Right lobe of liver (tissue), 6 donors: ENCODE measurements around the gene PPP2R5C. TPM values are rescaled to one million over a fixed set of nuclear protein-coding genes. Genes with fewer than 3 reads are reported as not detected.
"Not testable (repeated sequence)": the region's sequence is repeated elsewhere in the genome, so short reads cannot be mapped to it uniquely, and the experiment has no call there.

ENCODE experiments used
- ATAC-seq, 4 donors: fragments of 200-7000 bp; cut with Tn5 transposase; one replicate each; pipeline ENCODE4 v1.9.1; 2020; ENCODE audit warnings: mild to moderate bottlenecking in 4 of 4, moderate library complexity in 4 of 4
- DNase-seq, 3 donors: peaks; one replicate each; pipeline ENCODE4 v3.0.0-alpha.2; 2020
- H3K27ac ChIP-seq, 3 donors: fragments of 200-600 bp; one replicate each; pipeline ENCODE4 v1.8.0; 2022
- H3K27me3 ChIP-seq, 2 donors: fragments of 200-600 bp; one replicate each; pipeline ENCODE4 v1.8.0; 2022
- H3K36me3 ChIP-seq, 4 donors: fragments of 200-600 bp; sonication (generic) in 1 of 4; one replicate each; pipeline versions ENCODE4 v1.5.1 to v1.8.0; 2017 to 2022; ENCODE audit warnings: control low read depth in 1 of 4
- H3K4me1 ChIP-seq, 4 donors: fragments of 200-600 bp; sonication (generic) in 1 of 4; one replicate each; pipeline versions ENCODE4 v1.5.1 to v1.8.0; 2017 to 2022; ENCODE audit warnings: control low read depth in 1 of 4
- H3K4me3 ChIP-seq, 3 donors: fragments of 200-600 bp; one replicate each; pipeline ENCODE4 v1.8.0; 2022
- H3K9me3 ChIP-seq, 4 donors: fragments of 200-600 bp; sonication (generic) in 1 of 4; one replicate each; pipeline versions ENCODE4 v1.5.1 to v1.8.0; 2017 to 2022; ENCODE audit warnings: control low read depth in 1 of 4
- POLR2A ChIP-seq: fragments of 450-650 bp; IDR thresholded peaks from one replicate; pipeline ENCODE4 v1.6.1; 2017; ENCODE audit warnings: antibody characterized with exemption, mild to moderate bottlenecking
- WGBS: methylation state at CpG from one replicate; pipeline ENCODE4 v1.1.6; 2018; ENCODE audit warnings: low coverage, low lambda C conversion rate; ENCODE audit not compliant: insufficient coverage; ENCODE audit errors: missing lambda C conversion rate; 5-methylcytosine and 5-hydroxymethylcytosine counted together
- intact Hi-C, 2 donors: fragments of 100-400 bp; cut with DNase I; formaldehyde crosslinking; loops; one replicate each; pipeline versions ENCODE4 v1.11.2 to v1.14.1; 2022
- total RNA-seq, 6 experiments: library from RNA; depleted of rRNA in 2 of 6; stranded (reverse); fragments of >200 nt in 2 of 6; fragmentation: NEBNext Ultra II Directional in 3 of 6; extraction: Animal tissue kit (Norgen Biotek cat#: 25700) in 3 of 6; gene quantifications; one replicate each; pipeline versions ENCODE4 v1.1.0 to v1.2.4, GENCODE V29; 2016 to 2023
- TF ChIP-seq, protein P1 (sequence below), 4 donors: fragments of 200-600 bp in 3 of 4; fragments of 450-650 bp in 1 of 4; IDR thresholded peaks; one replicate each; pipeline versions ENCODE4 v1.5.1 to v1.8.0; 2016 to 2022; ENCODE audit warnings: antibody characterized with exemption in 4 of 4, mild to moderate bottlenecking in 2 of 4
- donor health status: DM: no; HTN: yes; CAD: no.
- donor health status: DM: no; HTN: no; CAD: no.
- donor health status: DM: no; HTN: no; CAD: no.
- donor health status: DM: no; HTN: yes; CAD: no.
- donor health status: DM: no; HTN: yes; CAD: no.

PPP2R5C gene
- total RNA-seq, 6 experiments from 2014 or later, result 44.9 to 74.5 (median 55.3) TPM

DNA sequence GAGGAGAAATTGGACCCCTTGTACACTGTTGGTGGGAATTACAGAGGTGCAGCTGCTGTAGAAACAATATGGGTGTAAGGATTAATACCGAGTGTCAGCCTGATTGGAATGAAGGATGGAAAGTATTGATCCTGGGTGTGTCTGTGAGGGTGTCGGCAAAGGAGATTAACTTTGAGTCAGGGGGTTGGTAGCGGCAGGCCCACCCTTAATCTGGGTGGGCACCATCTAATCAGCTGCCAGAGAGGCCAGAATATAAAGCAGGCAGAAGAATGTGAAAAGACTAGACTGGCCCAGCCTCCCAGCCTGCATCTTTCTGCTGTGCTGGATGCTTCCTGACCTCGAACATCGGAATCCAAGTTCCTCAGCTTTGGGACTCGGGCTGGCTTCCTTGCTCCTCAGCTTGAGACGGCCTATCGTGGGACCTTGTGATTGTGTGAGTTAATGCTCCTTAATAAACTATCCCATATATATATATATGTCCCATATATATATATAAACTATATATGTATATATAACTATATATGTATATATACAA is 38.4 kb upstream of the PPP2R5C start:
- intact Hi-C loops, result no loop called here
- WGBS, result 79% methylated on average over 6 of the region's 8 CpGs
- Histone ChIP-seq H3K9me3 (no peaks in the 10 kb centered on the region), H3K36me3 (no peaks in the 10 kb centered on the region), H3K4me3 (no peak overlapping the region), H3K27ac (no peak overlapping the region), H3K4me1 (no peaks in the 10 kb centered on the region), H3K27me3 (no peaks in the 10 kb centered on the region)
- no peak for TF ChIP-seq POLR2A
- TF ChIP-seq, protein P1, sequence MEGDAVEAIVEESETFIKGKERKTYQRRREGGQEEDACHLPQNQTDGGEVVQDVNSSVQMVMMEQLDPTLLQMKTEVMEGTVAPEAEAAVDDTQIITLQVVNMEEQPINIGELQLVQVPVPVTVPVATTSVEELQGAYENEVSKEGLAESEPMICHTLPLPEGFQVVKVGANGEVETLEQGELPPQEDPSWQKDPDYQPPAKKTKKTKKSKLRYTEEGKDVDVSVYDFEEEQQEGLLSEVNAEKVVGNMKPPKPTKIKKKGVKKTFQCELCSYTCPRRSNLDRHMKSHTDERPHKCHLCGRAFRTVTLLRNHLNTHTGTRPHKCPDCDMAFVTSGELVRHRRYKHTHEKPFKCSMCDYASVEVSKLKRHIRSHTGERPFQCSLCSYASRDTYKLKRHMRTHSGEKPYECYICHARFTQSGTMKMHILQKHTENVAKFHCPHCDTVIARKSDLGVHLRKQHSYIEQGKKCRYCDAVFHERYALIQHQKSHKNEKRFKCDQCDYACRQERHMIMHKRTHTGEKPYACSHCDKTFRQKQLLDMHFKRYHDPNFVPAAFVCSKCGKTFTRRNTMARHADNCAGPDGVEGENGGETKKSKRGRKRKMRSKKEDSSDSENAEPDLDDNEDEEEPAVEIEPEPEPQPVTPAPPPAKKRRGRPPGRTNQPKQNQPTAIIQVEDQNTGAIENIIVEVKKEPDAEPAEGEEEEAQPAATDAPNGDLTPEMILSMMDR (IDR thresholded peaks at IDR 0.05), result no peak
- ATAC-seq (no peak), DNase-seq (no peak)

DNA sequence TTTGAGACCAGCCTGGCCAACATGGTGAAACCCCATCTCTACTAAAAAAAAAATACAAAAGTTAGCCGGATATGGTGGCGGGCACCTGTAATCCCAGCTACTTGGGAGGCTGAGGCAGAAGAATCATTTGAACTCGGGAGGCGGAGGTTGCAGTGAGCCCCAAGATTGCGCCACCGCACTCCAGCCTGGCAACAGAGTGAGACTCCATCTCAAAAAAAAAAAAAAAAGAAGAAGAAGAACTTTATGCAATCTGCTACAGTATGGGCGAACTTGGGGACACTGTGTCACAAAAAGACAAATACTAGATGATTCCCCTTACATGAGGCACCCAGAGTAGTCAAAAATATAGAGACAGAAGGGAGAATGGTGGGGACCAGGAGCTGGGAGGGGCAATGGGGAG is 35.9 kb upstream of the PPP2R5C start:
- DNase-seq, H3K27me3 ChIP-seq, ATAC-seq, H3K36me3 ChIP-seq, H3K9me3 ChIP-seq, H3K27ac ChIP-seq, H3K4me1 ChIP-seq, H3K4me3 ChIP-seq, intact Hi-C loops: not testable (repeated sequence)
- WGBS, result 84% methylated on average over 7 of the region's 7 CpGs

DNA sequence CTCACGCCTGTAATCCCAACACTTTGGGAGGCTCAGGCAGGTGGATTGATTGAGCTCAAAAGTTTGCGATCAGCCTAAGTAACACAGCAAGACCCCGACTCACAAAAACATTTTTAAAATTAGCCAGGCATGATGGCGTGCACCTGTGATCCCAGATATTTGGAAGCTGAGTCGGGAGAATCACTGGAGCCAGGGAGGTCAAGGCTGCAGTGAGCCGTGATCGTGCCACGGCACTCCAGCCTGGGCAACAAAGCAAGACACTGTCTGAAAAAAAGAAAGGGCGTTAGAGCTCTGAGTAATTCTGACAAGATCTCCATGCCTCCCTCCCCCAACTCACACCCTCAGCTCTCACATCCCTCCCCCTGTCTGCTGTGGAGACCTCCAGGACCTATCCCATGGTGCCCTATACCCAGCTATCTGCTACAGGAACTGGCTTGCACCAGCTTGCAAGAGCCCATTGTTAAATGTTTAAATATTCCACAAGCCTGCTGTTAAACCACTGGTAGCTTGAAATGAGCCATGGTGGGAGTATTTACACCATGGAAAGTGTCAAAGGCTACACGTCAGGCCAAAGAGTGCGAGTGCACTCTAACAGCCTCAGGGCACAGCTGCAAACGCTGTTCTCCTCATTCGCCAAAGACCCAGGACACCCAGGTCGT is 35.1 kb upstream of the PPP2R5C start:
- intact Hi-C loops, result no loop called here
- H3K4me3 ChIP-seq, result no peak overlapping the region
- H3K36me3 ChIP-seq, result no peaks in the 10 kb centered on the region
- no peak for DNase-seq
- 75% methylated on average over 9 of the region's 14 CpGs for WGBS
- H3K27ac ChIP-seq, result no peak overlapping the region
- no peaks in the 10 kb centered on the region for H3K9me3 ChIP-seq
- TF ChIP-seq POLR2A, result no peak
- TF ChIP-seq, protein P1 (IDR thresholded peaks at IDR 0.05), result no peak
- H3K4me1 ChIP-seq, result no peaks in the 10 kb centered on the region
- H3K27me3 ChIP-seq, result no peaks in the 10 kb centered on the region
- no peak for ATAC-seq

DNA sequence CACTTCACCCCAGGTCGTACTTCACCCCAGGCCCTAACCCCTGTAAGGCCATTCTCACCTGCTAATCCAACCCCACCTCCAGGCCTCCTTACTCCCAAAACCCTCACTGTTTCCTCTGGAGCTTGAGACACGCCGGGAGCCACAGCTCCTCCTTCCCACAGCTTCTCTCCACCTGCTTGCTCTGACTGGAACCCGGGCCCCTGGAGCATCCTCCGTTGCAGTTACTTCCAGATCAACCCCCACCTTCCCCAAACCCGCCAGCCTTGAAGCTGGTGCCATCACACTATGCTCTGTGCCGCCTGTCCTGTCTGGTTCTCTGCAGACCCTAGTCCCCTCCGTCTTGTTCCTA is 34.6 kb upstream of the PPP2R5C start:
- Histone ChIP-seq H3K4me1 (no peaks in the 10 kb centered on the region), H3K27me3 (no peaks in the 10 kb centered on the region), H3K4me3 (no peak overlapping the region), H3K27ac (no peak overlapping the region), H3K9me3 (no peaks in the 10 kb centered on the region), H3K36me3 (no peaks in the 10 kb centered on the region)
- no peak for DNase-seq
- WGBS, result 77% methylated on average over 2 of the region's 8 CpGs
- TF ChIP-seq POLR2A, result no peak
- TF ChIP-seq, protein P1 (IDR thresholded peaks at IDR 0.05), result no peak
- intact Hi-C loops, result no loop called here
- no peak for ATAC-seq

DNA sequence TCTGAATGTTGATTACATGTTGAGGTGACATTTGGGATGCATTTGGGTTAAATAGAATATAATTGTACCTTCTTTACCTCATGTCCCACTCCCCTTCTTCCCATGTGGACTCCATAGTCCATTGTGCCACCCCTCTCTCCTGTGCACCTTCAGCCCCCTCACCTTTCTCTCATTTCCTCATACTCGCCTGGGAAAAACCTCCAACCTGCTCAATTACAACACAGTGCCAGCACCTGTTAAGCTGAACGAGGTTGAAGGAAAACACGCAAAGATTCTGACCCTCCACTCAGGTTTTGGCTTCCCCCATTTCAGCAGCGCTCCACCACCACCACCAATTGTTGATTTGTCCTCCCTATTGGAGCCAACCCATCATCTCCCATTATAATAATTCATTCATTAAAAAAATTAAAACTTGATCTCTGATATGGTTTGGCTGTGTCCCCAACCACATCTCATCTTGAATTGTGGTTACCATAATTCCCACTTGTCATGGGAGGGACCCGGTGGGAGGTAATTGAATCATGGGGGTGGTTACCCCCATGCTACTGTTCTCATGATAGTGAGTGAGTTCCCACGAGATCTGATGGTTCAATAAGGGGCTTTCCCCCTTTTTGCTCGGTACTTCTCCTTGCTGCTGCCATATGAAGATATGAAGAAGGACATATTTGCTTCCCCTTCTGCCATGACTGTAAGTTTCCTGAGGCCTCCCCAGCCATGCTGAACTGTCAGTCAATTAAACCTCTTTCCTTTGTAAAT is 33.7 kb upstream of the PPP2R5C start:
- ATAC-seq, result no peak
- DNase-seq, result no peak
- 61% methylated on average over 7 of the region's 7 CpGs for WGBS
- Histone ChIP-seq H3K4me1 (no peaks in the 10 kb centered on the region), H3K4me3 (no peak overlapping the region), H3K27me3 (no peaks in the 10 kb centered on the region), H3K9me3 (no peaks in the 10 kb centered on the region), H3K36me3 (no peaks in the 10 kb centered on the region), H3K27ac (no peak overlapping the region)
- no peak for TF ChIP-seq POLR2A
- TF ChIP-seq, protein P1 (IDR thresholded peaks at IDR 0.05), result no peak
- intact Hi-C loops, result no loop called here
